ENCODE results near the gene ADAMTSL5.

Gene ADAMTSL5

DNA sequence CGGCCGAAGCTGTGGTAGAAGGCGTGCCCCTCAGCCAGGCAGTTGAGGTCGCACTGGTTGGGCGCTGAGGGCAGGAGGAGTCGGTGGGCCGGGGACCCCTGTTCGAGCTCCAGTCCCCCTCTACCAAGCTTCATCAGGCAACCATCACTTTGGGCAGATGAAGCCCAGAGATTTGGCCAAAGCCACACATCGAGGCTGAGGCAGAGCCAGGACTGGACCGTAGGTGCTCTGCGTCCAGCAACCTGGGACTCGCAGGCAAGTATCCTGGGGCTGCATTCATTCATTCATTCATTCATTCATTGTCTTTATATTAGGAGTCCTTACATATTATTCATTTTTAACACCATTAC is 4.3 kb downstream of the ADAMTSL5 start:
- Histone ChIP-seq H3K27ac (ENCODE audit: low read depth, low read length) (no peak overlapping the region), H2BK15ac (replicated peaks; ENCODE audit: low read depth) (no peak overlapping the region), H3K9ac (ENCODE audit: low read length) (no peak overlapping the region), H2AK5ac (ENCODE audit: low read length) (no peak overlapping the region), H3K36me3 (ENCODE audit: control insufficient read depth, insufficient read depth, low read length) (no peaks in the 10 kb centered on the region), H4K8ac (ENCODE audit: low read depth, low read length) (no peak overlapping the region), H4K5ac (ENCODE audit: low read length) (no peak overlapping the region), H3K4me1 (ENCODE audit: control insufficient read depth, low read depth, low read length) (no peaks in the 10 kb centered on the region), H3K4me2 (ENCODE audit: low read length) (peak overlapping the region; percentile 19), H2BK120ac (ENCODE audit: low read depth, low read length) (no peak overlapping the region), H3K18ac (ENCODE audit: low read length) (no peak overlapping the region), H3K27me3 (ENCODE audit: insufficient read depth, low read length, poor library complexity) (no peaks in the 10 kb centered on the region), H3K56ac (ENCODE audit: low read length) (peak overlapping the region; percentile 62), H3K79me2 (ENCODE audit: control insufficient read depth, insufficient read depth, low read length) (no peaks in the 10 kb centered on the region), H2BK5ac (ENCODE audit: low read length) (no peak overlapping the region), H3K23ac (ENCODE audit: low read length) (no peak overlapping the region), H3K79me1 (ENCODE audit: low read length) (no peaks in the 10 kb centered on the region), H3K4ac (ENCODE audit: low read depth, low read length) (no peak overlapping the region), H3K4me3 (ENCODE audit: low read length) (no peak overlapping the region)
- no CpG with 5 or more reads among the region's 12 CpGs for WGBS (ENCODE audit: extremely low coverage, insufficient coverage, low lambda C conversion rate)
- DNase-seq: no peak

DNA sequence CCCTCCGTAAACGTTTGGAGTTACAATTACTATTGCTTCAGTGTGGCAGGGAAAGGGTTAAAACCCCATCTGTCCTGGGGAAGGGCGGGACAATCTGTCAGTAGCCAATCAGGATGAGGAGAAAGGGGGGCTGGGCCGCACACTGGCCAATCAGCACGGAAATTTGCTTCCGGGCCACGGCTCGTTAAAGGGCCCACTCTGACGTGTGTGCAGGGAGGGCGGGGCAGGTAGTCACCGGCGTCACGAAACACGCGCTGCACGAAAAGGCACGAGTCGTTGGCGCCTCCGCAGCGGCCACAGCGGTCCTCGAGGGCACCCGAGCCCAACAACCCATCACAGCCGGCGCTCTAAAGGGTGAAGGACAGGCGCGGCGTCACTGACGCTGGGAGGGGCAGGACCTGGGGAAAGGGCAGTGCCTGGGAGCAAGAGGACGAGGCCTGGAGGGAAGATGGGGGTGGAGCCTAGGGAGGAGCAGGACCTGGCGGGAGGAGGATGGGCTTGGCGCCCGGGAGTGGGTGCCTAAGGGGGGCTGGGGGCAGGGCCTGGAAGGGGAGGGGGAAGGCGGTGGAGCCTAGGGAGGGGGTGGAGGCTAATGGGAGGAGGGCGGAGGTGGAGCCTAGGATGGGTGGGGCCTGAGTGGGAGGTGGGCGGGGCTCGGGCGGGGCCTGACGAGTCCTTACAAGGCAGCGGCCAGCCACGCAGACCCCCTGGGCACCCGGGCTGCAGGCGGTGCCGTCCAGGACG is 4.9 kb downstream of the ADAMTSL5 start:
- peak overlapping the region; percentile 8 for H3K27ac ChIP-seq (ENCODE audit: low read depth, low read length)
- H4K8ac ChIP-seq (ENCODE audit: low read depth, low read length): no peak overlapping the region
- peak overlapping the region; percentile 92 for H3K56ac ChIP-seq (ENCODE audit: low read length)
- no peaks in the 10 kb centered on the region for H3K79me1 ChIP-seq (ENCODE audit: low read length)
- no peaks in the 10 kb centered on the region for H3K79me2 ChIP-seq (ENCODE audit: control insufficient read depth, insufficient read depth, low read length)
- H3K4me2 ChIP-seq (ENCODE audit: low read length): peak overlapping the region; percentile 47
- H3K9ac ChIP-seq (ENCODE audit: low read length): peak overlapping the region; percentile 68
- H2BK5ac ChIP-seq (ENCODE audit: low read length): peak overlapping the region; percentile 33
- H2BK15ac ChIP-seq (replicated peaks; ENCODE audit: low read depth): no peak overlapping the region
- H3K4ac ChIP-seq (ENCODE audit: low read depth, low read length): no peak overlapping the region
- H4K5ac ChIP-seq (ENCODE audit: low read length): no peak overlapping the region
- no CpG with 5 or more reads among the region's 46 CpGs for WGBS (ENCODE audit: extremely low coverage, insufficient coverage, low lambda C conversion rate)
- H3K18ac ChIP-seq (ENCODE audit: low read length): no peak overlapping the region
- H2BK120ac ChIP-seq (ENCODE audit: low read depth, low read length): no peak overlapping the region
- H3K4me1 ChIP-seq (ENCODE audit: control insufficient read depth, low read depth, low read length): no peaks in the 10 kb centered on the region
- no peak overlapping the region for H3K23ac ChIP-seq (ENCODE audit: low read length)
- peak overlapping the region; percentile 24 for H3K4me3 ChIP-seq (ENCODE audit: low read length)
- no peak overlapping the region for H2AK5ac ChIP-seq (ENCODE audit: low read length)
- no peaks in the 10 kb centered on the region for H3K27me3 ChIP-seq (ENCODE audit: insufficient read depth, low read length, poor library complexity)
- H3K36me3 ChIP-seq (ENCODE audit: control insufficient read depth, insufficient read depth, low read length): no peaks in the 10 kb centered on the region
- peak; percentile 98 for DNase-seq

DNA sequence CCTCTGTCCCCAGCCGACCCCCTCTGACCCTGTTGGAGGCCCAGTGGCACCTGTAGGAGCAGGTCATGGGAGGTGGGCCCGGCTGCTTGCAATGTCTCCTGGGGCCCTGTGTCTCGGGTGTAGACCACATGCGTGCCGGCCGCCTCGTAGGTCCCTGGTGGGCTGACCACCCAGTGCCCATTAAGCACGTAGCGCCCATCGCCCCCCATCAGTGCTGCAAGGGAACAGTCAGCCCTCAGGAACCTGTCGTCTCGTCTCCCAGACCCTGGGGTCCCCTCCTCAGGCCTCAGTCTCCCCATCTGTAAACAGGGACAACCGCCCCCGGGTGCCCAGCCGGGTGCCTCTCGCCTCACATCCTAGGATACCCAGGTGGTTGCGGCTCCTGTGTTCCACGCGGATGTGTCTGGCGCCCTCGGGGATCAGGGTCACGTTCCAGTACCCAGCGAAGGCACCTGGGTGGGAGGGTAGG is 5.6 kb downstream of the ADAMTSL5 start:
- no peak overlapping the region for H3K9ac ChIP-seq (ENCODE audit: low read length)
- H3K56ac ChIP-seq (ENCODE audit: low read length): peak overlapping the region; percentile 76
- H3K18ac ChIP-seq (ENCODE audit: low read length): no peak overlapping the region
- no peak overlapping the region for H3K23ac ChIP-seq (ENCODE audit: low read length)
- H3K79me2 ChIP-seq (ENCODE audit: control insufficient read depth, insufficient read depth, low read length): no peaks in the 10 kb centered on the region
- H4K5ac ChIP-seq (ENCODE audit: low read length): no peak overlapping the region
- no CpG with 5 or more reads among the region's 23 CpGs for WGBS (ENCODE audit: extremely low coverage, insufficient coverage, low lambda C conversion rate)
- H3K36me3 ChIP-seq (ENCODE audit: control insufficient read depth, insufficient read depth, low read length): no peaks in the 10 kb centered on the region
- H3K4me3 ChIP-seq (ENCODE audit: low read length): no peak overlapping the region
- no peaks in the 10 kb centered on the region for H3K79me1 ChIP-seq (ENCODE audit: low read length)
- H2BK15ac ChIP-seq (replicated peaks; ENCODE audit: low read depth): no peak overlapping the region
- H2AK5ac ChIP-seq (ENCODE audit: low read length): no peak overlapping the region
- no peak overlapping the region for H3K4me2 ChIP-seq (ENCODE audit: low read length)
- no peak overlapping the region for H3K27ac ChIP-seq (ENCODE audit: low read depth, low read length)
- no peak overlapping the region for H2BK120ac ChIP-seq (ENCODE audit: low read depth, low read length)
- no peak for DNase-seq
- no peak overlapping the region for H3K4ac ChIP-seq (ENCODE audit: low read depth, low read length)
- no peaks in the 10 kb centered on the region for H3K27me3 ChIP-seq (ENCODE audit: insufficient read depth, low read length, poor library complexity)
- no peaks in the 10 kb centered on the region for H3K4me1 ChIP-seq (ENCODE audit: control insufficient read depth, low read depth, low read length)
- H4K8ac ChIP-seq (ENCODE audit: low read depth, low read length): no peak overlapping the region
- no peak overlapping the region for H2BK5ac ChIP-seq (ENCODE audit: low read length)

DNA sequence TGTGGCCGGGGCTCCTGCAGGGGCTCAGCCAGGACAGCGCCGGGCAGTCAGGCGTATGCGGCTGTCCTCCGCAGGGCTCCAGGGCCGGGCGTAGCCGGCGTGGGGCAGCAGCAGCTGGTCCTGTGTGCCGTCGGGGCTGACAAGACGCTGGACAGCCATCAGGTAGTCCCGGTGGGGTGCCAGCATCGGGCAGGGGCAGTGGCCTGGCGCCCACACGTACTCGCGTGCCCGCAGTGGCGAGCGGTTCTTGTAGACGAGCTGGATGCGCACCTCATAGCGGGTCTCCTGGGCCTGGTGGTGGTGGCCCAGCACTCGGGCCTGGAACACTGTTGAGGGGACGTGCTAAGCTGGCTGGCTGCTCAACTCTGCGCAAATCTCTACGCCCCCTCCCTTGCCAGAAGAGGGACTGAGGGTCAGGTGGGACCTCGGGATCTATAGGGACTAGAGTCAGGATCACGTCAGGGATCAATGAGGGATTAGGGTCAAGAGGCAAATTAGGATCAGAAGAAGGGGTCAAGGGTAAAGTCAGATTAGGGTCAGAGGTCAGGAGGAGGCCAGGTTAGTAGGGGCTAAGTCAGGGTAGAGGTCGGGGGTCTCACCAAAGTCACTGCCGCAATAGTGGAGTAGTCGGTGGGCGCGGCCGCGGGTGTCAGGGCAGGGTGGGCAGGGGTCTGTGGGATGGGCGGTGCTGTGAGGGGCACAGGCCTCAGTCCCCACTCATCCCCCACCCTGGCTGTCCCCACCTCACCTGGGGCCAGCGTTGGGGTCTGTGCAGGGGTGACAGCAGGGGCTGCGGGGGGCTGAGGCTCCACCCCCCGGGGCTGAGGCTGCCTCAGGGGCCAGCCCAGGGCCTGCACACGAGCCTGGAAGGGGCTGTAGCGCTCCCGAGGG is 6.6 kb downstream of the ADAMTSL5 start:
- H3K4me1 ChIP-seq (ENCODE audit: control insufficient read depth, low read depth, low read length): no peaks in the 10 kb centered on the region
- no peak overlapping the region for H2BK15ac ChIP-seq (replicated peaks; ENCODE audit: low read depth)
- H3K79me1 ChIP-seq (ENCODE audit: low read length): no peaks in the 10 kb centered on the region
- H3K9ac ChIP-seq (ENCODE audit: low read length): no peak overlapping the region
- no peak overlapping the region for H3K4me3 ChIP-seq (ENCODE audit: low read length)
- H3K27me3 ChIP-seq (ENCODE audit: insufficient read depth, low read length, poor library complexity): no peaks in the 10 kb centered on the region
- H3K36me3 ChIP-seq (ENCODE audit: control insufficient read depth, insufficient read depth, low read length): no peaks in the 10 kb centered on the region
- H2BK5ac ChIP-seq (ENCODE audit: low read length): no peak overlapping the region
- no peak overlapping the region for H3K23ac ChIP-seq (ENCODE audit: low read length)
- H3K27ac ChIP-seq (ENCODE audit: low read depth, low read length): no peak overlapping the region
- H3K4me2 ChIP-seq (ENCODE audit: low read length): no peak overlapping the region
- H2BK120ac ChIP-seq (ENCODE audit: low read depth, low read length): no peak overlapping the region
- H3K18ac ChIP-seq (ENCODE audit: low read length): no peak overlapping the region
- no peak overlapping the region for H3K56ac ChIP-seq (ENCODE audit: low read length)
- no peak overlapping the region for H4K8ac ChIP-seq (ENCODE audit: low read depth, low read length)
- no peak overlapping the region for H3K4ac ChIP-seq (ENCODE audit: low read depth, low read length)
- H4K5ac ChIP-seq (ENCODE audit: low read length): no peak overlapping the region
- H2AK5ac ChIP-seq (ENCODE audit: low read length): no peak overlapping the region
- H3K79me2 ChIP-seq (ENCODE audit: control insufficient read depth, insufficient read depth, low read length): no peaks in the 10 kb centered on the region
- DNase-seq: no peak
- WGBS (ENCODE audit: extremely low coverage, insufficient coverage, low lambda C conversion rate): no CpG with 5 or more reads among the region's 45 CpGs

DNA sequence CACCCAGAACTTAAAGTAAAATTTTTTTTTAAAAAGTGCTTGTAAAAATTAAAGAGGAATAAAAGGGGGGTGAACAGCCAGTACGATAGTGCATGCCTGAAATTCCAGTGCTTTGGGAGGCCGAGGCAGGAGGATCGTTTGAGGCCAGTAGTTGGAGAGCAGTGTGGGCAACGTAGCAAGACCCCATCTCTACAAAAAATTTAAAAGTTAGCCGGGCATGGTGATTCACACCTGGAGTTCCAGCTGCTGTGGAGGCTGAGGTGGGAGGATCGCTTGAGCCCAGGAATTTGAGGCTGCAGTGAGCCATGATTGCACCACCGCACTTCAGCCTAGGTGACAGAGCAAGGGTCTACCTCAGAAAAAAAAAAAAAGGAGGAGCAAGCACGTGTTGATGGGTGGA is 7.8 kb downstream of the ADAMTSL5 start:
- no CpG with 5 or more reads among the region's 8 CpGs for WGBS (ENCODE audit: extremely low coverage, insufficient coverage, low lambda C conversion rate)
- no peak overlapping the region for H4K5ac ChIP-seq (ENCODE audit: low read length)
- H2AK5ac ChIP-seq (ENCODE audit: low read length): no peak overlapping the region

More for the DNA sequence above, 7.8 kb downstream of the ADAMTSL5 start:
- no peak overlapping the region for H3K4me2 ChIP-seq (ENCODE audit: low read length)
- H3K27me3 ChIP-seq (ENCODE audit: insufficient read depth, low read length, poor library complexity): no peaks in the 10 kb centered on the region
- no peak overlapping the region for H3K18ac ChIP-seq (ENCODE audit: low read length)
- H2BK5ac ChIP-seq (ENCODE audit: low read length): no peak overlapping the region
- no peak overlapping the region for H2BK15ac ChIP-seq (replicated peaks; ENCODE audit: low read depth)
- H3K79me2 ChIP-seq (ENCODE audit: control insufficient read depth, insufficient read depth, low read length): no peaks in the 10 kb centered on the region
- H3K4me3 ChIP-seq (ENCODE audit: low read length): no peak overlapping the region
- no peak overlapping the region for H3K56ac ChIP-seq (ENCODE audit: low read length)
- no peak overlapping the region for H3K23ac ChIP-seq (ENCODE audit: low read length)
- H3K4ac ChIP-seq (ENCODE audit: low read depth, low read length): no peak overlapping the region
- H4K8ac ChIP-seq (ENCODE audit: low read depth, low read length): no peak overlapping the region
- no peak overlapping the region for H2BK120ac ChIP-seq (ENCODE audit: low read depth, low read length)
- no peaks in the 10 kb centered on the region for H3K36me3 ChIP-seq (ENCODE audit: control insufficient read depth, insufficient read depth, low read length)
- no peak overlapping the region for H3K27ac ChIP-seq (ENCODE audit: low read depth, low read length)
- H3K9ac ChIP-seq (ENCODE audit: low read length): no peak overlapping the region
- H3K4me1 ChIP-seq (ENCODE audit: control insufficient read depth, low read depth, low read length): no peaks in the 10 kb centered on the region
- no peak for DNase-seq
- H3K79me1 ChIP-seq (ENCODE audit: low read length): no peaks in the 10 kb centered on the region

Data from mesendoderm (in vitro differentiated cells).